NK-92 treated with Interleukin-12 subunit alpha and Interleukin-12 subunit beta, amount 100 ng/mL, for 24 hours (cell line): ENCODE measurements around the gene ABCA2.

Source experiments
- DNase-seq: peaks from one replicate; lab custom pipeline; 2025; lab: John Stamatoyannopoulos, UW

The ABCA2 gene

DNA sequence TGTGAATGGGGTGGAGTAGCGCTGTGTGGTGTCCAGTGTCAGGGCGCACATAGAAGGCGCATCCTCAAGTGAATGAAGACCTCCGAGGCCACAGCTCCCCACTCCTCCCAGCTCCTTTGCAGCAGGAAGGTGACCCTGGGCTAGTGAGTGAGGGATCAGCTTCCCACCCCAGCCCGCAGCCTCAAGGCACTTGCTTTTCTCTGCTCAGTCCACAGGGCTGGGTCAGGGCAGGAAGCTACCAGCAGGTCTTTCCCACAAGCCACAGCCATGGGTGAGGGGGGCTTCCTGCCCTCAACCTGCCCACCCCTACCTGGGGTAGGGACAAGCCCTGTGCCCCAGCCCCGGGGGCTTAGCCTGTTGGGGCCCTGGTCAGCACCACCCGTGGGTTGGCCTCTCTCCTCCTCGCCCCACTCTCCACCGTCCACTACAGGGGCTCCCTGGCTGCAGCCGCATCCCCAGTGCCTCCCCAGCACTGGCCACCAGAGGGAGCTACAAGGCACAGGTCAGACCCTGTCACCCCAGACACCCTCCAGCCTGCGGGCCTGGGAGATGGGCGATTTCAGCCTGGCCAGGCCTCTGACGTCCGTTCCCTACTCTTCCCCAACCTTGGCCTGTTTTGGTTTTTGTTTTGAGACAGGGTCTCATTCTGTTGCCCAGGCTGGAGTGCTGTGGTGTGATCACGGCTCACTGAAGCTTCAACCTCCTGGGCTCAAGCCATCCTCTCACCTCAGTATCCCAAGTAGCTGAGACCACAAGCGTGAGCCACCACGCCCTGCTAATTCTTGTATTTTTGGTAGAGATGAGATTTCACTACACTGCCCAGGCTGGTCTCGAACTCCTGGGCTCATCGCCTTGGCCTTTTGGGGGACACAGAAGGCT lies 1.3 kb upstream of the ABCA2 start:
- DNase-seq, result peak; percentile 85

DNA sequence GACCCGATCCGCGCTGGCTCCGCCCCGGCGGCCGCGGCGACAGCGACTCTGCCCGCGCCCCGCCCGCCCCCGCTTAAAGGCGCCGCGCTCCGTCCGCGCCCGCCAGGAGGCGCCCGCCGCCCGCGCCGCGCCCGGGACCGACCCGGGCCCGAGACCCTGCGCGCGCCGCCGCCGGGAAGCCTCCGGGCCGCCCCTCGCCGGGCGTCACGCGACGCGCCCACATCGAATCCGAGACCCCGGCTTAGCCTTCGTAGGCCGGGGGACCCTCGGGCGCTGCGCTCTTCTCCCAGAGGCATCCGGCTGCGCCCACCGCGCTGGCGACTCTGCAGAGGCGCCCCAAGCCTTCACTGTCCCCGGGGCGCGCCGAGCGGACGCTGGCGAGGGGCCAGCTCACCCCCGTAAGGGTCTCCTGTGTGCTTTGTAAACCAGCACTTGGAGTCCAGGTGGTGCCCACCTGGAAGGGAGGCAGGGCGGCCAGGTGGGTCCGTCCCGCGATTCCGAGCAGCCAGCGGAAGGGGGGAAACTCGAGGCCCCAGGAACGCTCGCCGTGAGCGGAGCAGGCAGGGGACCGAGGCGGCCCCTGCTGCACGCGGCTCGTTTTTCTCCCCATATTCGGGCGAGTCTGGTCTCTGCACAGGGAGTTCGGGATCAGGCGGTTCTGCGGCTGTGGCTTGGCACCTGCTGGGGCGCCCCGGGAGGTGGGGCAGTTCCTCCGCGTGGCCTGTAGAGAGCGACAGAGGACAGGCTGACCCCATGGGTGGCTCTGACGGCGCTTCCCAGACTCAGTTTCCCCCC lies 423 bp upstream of the ABCA2 start:
- DNase-seq, result peak; percentile 75

DNA sequence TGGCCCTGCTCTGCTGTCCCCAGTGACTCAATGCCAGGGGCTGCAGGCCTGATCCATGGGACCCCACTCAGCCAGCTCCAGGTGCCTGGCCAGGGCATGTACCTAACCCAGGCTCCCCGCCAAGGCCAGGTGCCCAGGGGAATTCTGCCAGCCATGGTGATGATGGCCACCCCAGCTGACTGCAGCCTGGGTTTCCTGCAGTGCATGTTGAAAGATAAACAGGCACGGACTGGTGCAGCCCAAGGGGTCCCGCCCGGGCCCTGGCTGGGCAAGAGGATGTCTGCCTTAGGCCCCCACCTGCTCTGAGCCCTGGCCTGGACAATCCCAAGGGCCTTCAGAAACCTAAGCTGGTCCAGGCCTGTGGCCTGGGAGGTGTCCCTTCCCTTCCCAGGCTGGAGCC lies 1.2 kb downstream of the ABCA2 start:
- DNase-seq, result no peak

DNA sequence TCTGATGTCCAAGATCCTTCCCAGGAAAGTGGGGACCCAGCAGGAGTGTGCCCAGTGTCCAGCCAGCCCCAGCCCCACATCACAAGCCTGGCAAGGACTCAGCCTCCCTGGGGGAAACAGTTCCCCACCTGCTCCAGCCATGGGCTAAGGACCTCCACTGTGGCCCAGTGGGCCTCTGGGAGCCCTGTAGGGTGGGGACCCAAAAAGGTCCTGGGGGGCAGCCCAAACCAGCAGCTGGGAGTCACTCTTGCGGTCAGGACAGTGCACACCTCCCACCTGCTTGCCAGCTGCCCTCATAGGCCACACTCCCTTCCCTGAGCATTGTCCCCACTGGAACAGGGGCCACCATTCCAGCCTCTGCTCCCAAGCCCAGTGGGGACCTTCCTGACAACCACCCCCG lies 1.7 kb downstream of the ABCA2 start:
- DNase-seq, result no peak

DNA sequence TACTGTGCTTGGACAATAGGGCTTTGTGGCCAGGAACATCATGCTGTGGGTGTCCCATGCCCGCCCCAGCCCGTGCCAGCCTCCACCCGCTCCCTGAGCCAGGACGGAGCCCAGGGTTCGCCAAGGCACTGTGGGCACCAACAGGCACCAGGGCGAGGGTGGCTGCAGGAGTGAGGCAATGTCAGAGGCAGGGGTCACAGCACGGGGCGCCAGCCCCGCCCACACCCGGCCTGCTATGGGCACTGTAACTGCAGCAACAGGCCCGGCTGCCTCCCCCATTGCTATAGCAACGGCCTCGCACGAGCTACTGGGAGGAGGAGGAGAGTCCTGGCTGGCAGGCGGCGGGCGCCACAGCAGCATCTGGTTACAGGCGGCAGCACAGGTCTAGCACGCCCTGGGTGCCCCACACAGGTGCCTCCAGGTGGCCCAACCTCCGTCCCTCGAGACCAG lies 2.5 kb downstream of the ABCA2 start:
- no peak for DNase-seq

DNA sequence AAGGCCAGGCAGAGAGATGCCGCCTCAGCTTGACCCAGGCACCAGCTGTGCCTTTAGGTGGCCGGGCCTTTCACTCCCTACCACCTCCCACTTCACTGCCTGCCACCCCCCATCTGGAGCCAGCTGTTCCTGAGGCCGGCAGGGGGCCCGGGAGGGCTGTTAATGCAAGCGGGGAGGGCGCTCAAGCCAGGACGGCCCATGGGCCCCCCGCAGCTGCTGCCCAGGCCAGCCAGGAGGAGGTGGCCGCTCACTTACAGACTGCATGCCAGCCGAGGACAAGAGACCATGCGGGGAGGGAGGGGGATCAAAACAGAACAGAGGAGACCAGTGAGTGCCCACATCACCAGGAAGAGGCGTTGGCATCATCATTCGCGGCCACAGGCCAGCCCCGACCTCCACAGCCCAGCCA lies 4.5 kb downstream of the ABCA2 start:
- no peak for DNase-seq

DNA sequence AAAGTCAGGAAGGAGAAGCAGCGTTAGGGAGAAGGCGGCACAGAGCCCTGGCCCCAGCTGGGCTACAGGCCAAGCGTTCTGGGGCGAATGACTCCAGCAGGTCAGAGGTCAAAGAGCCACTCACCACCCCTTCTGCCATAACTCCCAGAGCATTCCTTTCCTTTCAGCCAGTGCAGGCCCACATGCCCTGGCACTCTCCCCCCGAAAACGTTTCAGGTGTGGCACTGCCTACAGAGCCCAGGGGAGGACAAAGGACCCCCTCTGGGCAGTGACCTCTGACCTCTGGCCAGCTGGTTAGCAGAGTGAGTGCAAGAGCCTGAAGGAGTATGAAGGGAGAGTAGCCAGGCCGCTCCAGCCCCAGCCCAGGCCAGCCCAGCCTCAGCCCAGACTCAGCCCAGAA lies 4.9 kb downstream of the ABCA2 start:
- no peak for DNase-seq

DNA sequence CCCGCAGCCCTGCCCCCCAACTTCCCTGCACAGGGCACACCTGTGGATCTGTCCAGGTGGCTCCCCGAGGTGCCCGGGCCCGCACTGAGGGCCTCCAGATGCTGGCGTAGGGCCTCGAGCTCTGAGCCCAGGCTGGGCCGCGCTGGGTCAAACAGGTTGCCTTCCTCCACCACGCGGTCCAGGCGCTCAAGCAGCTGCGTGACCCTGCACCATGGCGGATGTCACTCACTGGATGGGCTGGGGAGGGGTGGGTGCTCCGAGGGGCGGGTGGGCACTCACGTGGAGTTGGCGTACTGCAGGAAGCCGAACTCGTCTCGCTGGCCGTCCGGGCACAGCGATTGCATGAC lies 5.4 kb downstream of the ABCA2 start:
- no peak for DNase-seq

DNA sequence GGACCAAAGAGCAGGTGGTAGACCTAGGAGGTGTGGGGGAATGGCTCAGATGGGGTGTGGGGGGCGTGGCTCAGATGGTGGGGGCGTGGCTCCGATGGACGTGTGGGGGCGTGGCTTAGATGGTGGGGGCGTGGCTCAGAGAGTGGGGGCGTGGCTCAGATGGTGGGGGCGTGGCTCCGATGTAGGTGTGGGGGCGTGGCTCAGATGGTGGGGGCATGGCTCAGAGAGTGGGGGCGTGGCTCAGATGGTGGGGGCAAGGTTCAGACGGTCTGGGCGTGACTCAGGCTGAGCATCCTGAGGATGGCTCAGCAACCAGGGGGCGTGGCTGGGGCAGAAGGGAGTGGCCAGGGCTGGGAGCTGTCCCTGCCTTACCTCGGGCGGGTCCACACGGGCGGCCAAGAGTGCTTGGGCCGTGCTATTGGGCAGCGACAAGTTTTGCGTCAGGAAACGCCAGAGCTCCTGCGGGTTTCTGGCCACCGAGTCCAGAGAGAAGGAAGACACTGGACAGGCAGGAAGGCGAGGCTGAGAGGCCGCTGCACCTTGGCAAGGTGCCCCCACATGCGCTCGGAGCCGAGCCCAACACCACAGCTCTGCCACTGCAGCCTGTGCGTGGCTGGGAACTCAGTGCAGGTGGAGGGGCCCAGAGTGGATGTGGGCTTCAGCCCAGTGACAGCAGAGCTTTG lies 5.9 kb downstream of the ABCA2 start:
- peak; percentile 75 for DNase-seq

DNA sequence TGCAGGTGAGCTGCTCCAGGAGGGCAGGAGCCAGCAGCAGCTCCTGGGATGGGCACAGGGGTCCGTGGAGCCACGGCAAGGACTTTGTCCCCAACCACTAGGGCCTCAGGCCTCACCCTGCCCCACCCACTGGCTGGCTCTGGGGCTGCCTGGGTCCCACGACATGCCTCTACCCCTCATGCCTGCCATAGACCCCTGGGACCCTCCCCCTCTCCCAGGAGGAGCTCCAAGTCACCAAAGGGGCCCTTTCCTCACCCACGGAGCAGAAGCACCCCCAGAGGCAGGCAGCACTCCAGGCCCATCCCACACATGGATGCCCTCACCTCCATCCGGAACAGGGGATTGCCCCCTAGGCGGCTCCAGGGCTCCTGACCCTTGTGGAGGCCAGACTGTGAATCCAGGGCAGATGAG lies 6.5 kb downstream of the ABCA2 start:
- DNase-seq, result no peak

DNA sequence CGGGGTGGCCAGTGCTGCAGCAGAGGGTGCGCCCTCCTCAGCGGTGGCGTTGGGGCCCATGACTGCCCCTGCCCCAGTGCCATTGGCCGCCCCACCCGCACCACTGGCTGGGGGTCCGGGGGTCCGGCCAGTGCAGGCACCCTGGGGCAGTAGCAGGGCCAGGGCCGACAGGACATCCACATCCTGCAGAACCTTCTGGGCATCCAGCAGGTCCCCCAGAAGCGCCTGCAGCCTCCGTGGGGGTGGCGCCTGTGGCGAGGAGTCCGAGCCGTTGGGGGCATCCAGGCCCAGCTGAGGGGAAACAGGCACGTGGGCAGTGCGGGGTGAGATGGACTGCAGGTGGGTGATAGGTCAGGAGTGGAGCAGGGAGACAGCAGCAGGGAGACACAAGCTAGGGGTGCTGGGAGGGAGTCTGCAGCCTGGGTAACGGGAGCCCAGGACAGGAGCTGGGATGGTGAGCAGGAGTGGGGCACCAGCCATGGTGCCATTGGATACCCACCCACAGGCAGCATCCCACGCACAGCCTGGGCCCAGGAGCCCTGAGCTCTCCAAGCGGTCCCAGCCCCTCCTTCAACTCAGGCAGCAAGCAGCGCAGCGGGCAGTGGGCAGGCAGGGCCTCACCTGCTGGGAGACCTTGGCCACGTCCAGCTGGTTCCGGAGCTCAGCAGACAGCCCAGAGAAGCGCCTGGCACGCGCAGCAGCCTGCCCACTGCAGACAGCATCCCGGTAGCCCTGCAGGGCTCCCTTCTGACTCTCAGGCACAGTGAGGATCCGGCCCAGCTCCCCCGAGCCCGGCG lies 7.1 kb downstream of the ABCA2 start:
- no peak for DNase-seq

DNA sequence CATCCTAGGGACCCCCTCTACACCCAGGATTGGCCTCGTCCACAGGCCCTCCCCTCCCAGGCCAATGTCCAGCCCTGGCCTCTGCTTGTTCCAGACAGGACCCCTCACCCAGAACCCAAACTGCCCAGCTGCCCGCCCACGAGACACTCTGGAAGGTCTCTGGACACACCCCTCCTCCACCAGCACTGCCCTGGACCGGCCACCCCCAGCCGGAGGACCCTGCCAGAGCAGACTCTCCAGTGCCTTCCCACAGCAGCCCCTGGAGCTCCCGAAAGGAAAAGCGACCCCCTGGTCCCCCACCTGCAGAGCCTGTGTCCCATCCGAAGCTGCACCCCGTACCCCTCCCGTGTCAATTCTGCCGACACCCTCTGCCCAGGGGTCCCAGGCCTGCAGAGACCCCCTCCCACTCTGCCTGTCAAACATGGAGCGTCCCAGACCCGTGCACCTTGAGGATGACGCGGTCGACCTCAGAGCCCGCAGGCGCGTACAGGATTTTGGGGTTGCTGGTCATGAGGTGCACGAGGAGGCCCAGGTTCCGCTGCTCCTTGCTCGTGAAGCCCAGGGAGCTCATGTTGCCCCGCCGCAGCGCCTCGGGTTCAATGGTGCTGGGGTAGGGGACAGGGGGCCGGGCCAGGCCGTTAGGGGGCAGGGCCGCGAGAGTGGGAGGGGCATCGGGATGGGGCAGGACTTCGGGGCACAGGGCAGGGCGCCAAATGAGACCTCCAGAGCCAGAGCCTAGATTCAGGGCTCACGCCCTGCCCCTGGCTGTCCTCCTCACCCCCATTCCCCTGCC lies 8.0 kb downstream of the ABCA2 start:
- no peak for DNase-seq

DNA sequence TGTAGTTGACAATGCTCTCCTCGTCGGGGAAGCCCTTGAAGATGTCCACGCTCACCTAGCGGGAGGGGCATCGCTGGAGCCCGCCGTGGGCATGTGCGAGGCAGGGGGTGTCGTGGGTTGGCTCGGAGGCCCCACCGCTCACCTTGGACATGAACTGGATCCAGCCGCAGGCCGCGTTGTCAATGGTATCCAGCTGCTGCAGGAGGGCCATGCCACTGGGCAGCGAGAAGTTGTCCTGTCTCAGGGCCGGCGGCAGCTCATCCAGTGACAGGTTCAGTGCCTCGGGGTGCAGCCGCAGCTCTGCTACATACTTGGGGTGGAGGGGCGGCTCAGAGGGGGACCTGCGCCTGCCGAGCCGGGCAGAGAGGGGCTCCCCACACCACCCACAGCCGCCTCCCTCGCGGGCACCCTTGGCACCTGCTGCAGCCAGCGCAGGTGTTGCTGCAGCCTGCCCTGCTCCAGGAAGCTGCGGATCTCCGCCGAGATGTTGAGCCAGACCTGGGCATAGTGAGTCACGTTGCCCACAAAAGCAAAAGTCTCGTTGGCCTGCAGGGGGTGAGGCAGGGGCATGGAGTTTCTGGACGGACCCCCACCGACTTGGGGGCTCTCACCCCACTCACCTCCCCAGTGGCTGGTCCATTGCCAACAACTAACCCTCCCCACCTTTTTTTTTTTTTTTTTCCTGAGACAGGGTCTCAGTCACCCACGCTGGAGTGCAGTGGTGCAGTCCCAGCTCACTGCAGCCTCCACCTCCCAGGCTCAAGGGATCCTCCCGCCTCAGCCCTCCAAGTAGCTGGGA lies 9.1 kb downstream of the ABCA2 start:
- no peak for DNase-seq

DNA sequence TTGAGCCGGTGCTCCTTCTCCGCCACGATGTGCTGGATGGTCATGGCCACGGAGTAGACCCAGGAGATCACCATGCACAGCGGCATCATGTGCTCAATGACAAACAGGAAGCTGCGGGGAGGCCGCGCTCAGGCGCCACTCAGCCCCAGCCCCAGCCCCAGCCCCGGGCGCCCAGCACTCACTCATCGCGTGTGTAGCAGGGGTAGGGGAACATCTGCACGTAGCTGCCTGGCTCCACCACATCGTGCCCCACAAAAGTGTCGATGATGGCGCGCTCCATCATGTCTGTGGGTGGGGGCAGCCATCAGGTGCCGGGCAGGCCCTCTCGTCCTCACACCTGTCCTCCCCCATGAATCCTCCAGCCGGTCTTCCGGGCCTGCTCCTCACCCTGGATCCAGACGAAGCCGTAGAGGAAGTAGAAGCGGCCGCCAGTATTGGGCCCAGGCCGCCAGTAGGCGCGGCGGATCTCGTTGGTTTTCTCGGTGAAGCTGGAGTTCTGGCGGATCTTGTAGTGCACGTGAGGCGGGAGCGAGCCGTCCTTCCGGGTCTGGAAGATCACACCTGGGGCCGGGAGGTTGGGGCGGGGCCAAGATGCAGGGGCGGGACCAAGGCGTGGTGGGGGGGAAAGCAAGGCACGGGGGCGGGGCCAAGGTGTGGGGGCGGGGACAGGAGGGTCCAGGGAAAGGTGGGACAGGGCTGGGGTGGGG lies 10.1 kb downstream of the ABCA2 start:
- no peak for DNase-seq

DNA sequence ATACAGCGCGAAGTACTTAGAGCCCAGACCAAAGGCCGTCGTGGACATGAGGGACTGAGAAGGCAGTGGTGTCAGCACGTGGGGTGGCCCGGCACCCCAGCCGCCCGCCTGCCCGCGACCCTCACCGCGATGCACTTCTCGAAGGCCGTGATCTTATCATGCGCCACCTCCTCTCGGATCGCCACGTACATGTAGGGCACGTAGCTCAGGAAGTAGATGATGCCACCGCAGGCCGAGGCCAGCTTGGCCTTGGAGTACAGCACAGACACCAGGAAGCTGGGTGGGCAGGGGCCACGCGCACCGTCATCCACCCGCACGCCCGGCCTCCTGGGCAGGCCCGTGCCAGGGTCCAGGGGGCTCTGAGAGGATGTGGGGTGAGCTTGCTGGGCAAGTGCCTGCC lies 11.0 kb downstream of the ABCA2 start:
- DNase-seq, result no peak

DNA sequence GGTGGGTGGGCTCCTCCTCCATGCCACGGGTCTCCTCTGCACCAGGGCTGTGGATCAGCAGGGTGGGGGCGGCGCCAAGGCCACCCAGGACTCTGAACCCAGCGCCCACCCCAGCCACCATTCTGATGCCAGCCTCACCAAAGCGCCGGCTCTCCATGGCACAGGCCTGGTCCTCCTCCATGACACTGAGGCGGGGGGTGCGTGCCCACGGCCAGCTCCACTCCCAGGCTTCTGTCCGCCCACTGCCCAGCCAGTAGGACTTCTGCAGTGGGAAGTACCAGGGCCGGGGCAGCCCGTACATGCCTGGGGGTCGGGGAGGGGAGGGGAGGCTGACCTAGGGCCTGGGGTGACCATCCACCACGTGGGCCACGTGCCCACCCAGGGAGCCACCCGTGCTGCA lies 11.6 kb downstream of the ABCA2 start:
- DNase-seq, result no peak

DNA sequence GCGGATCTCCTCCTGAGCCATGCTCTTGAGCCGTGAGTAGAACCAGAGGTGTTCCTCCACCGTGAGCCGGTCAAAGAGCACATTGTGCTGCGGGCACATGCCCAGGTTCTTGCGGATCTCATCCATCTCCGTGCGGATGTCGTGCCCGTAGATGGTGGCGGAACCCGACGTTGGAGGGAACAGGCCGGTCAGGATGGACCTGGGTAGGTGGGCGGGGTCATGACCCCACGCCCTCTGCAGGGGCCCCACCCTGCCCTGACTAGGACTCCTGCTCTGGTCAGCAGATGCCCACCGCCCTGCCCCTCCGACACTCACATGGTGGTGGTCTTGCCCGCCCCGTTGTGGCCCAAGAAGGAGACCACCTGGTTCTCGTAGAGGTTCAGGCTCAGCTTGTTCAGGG lies 12.1 kb downstream of the ABCA2 start:
- no peak for DNase-seq

DNA sequence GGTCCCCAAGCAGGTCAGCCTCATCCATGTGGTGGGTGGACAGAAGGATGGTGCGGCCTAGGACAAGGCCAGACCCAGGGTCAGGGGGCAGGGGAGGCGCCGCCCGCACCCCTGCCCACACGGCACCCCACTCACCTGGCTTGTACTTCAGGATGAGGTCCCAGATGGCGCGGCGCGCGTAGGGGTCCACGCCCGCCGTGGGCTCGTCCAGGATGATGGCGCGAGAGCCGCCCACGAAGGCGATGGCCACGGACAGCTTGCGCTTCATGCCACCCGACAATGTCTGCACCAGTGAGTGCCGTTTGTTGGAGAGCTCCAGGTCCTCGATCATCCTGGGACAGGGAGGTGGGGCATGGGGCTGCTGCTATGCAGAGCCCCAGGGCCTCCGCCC lies 12.5 kb downstream of the ABCA2 start:
- DNase-seq, result no peak

DNA sequence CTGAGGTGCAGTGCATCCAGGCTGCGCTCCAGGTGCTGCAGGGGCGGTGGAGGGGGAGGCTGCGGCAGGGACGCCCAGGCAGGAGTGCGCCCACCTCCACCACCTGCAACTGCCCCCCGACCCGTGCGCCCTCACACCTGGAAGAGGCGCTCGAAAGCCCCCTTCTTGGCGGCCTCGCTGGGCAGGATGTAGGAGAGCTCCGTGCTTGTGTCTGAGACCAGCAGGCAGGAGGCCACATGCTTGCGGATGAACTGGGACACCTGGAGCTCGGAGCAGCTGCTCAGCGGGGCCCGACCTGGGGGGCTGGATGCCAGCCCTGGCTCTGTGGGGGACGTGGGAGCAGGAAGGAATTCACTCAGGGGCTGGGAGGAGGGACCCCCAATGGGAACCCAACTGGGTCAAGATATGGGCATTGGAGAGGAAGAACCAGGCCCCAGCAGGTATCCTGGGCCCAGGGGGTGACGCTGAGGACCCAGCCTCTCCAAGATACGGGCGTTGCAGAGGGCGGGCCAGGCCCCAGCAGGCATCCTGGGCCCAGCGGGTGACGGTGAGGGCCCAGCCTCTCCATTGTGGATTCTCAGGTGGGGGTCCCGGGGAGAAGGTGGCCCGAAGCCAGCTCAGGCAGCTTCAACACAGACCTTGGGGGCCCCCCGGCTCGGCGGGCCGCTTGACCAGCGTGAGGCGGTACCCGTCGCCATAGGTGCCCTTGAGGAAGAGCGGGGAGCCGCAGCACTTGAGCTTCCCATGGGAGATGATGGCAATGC lies 13.1 kb downstream of the ABCA2 start:
- DNase-seq, result no peak
